Ectodermal cell (in vitro differentiated cells): ENCODE data around the gene EXOC3L2.
"Not testable (repeated sequence)": the region's sequence is repeated elsewhere in the genome, so short reads cannot be mapped to it uniquely, and the experiment has no call there.

ENCODE experiments used
- H3K27ac ChIP-seq: 2 replicates; pipeline ENCODE4 v1.7.0; 2013; ENCODE audit warnings: mild to moderate bottlenecking, low read depth, low read length; ENCODE audit not compliant: insufficient read depth, poor library complexity, severe bottlenecking
- H3K27me3 ChIP-seq: 2 replicates; pipeline ENCODE4 v1.7.0; 2013; ENCODE audit warnings: mild to moderate bottlenecking, low read length; ENCODE audit not compliant: insufficient read depth, control insufficient read depth, poor library complexity, severe bottlenecking
- H3K36me3 ChIP-seq: one replicate; pipeline ENCODE4 v1.7.0; 2013; ENCODE audit warnings: low read length; ENCODE audit not compliant: control insufficient read depth, insufficient read depth
- H3K4me1 ChIP-seq: one replicate; pipeline ENCODE4 v1.7.0; 2013; ENCODE audit warnings: low read length; ENCODE audit not compliant: control insufficient read depth, insufficient read depth
- H3K4me3 ChIP-seq: 2 replicates; pipeline ENCODE4 v1.7.0; 2013; ENCODE audit warnings: low read depth, low read length, control low read depth; ENCODE audit not compliant: insufficient read depth
- H3K9me3 ChIP-seq: 2 replicates; pipeline ENCODE4 v1.7.0; 2013; ENCODE audit warnings: mild to moderate bottlenecking, low read length, moderate library complexity; ENCODE audit not compliant: control insufficient read depth
- WGBS, 2 experiments: methylation state at CpG; one replicate each; pipeline ENCODE4 v1.1.7; 2013; ENCODE audit warnings: missing lambda C conversion rate in 2 of 2; 5-methylcytosine and 5-hydroxymethylcytosine counted together

The EXOC3L2 gene

GRCh38 chr19:45275370-45275971, 30.3 kb upstream of the EXOC3L2 start:
- Histone ChIP-seq H3K27ac (no peak overlapping the region), H3K27me3 (no peaks in the 10 kb centered on the region), H3K4me3 (no peak overlapping the region), H3K4me1 (no peaks in the 10 kb centered on the region), H3K9me3 (no peaks in the 10 kb centered on the region), H3K36me3 (peaks cover 26% of the 10 kb centered on the region)
- WGBS, 2 experiments, result 87 to 89% methylated on average over 12 of the region's 12 CpGs

GRCh38 chr19:45273521-45273855, 28.3 kb upstream of the EXOC3L2 start:
- Histone ChIP-seq H3K9me3 (no peaks in the 10 kb centered on the region), H3K36me3 (peaks cover 29% of the 10 kb centered on the region), H3K27ac (no peak overlapping the region), H3K4me1 (no peaks in the 10 kb centered on the region), H3K4me3 (no peak overlapping the region), H3K27me3 (no peaks in the 10 kb centered on the region)
- 94 to 95% methylated on average over 14 of the region's 14 CpGs for WGBS, 2 experiments

- H3K4me1 ChIP-seq, result no peaks in the 10 kb centered on the region
- no peaks in the 10 kb centered on the region for H3K27me3 ChIP-seq
- peaks cover 23% of the 10 kb centered on the region for H3K36me3 ChIP-seq
- H3K27ac ChIP-seq, result no peak overlapping the region
- H3K9me3 ChIP-seq, result no peaks in the 10 kb centered on the region
- H3K4me3 ChIP-seq, result no peak overlapping the region
- WGBS, 2 experiments, result 77 to 81% methylated on average over 7 of the region's 7 CpGs
These were observed 26.5 kb upstream of the EXOC3L2 start for GRCh38 chr19:45271735-45272108.

- Histone ChIP-seq H3K4me3 (no peak overlapping the region), H3K27ac (no peak overlapping the region), H3K36me3 (peaks cover 23% of the 10 kb centered on the region), H3K27me3 (no peaks in the 10 kb centered on the region), H3K9me3 (no peaks in the 10 kb centered on the region), H3K4me1 (no peaks in the 10 kb centered on the region)
- 93 to 94% methylated on average over 21 of the region's 21 CpGs for WGBS, 2 experiments
These were observed 26.0 kb upstream of the EXOC3L2 start for GRCh38 chr19:45271098-45271734.

GRCh38 chr19:45269939-45270338, 24.7 kb upstream of the EXOC3L2 start:
- not testable (repeated sequence) for H3K4me1 ChIP-seq, H3K4me3 ChIP-seq, H3K27ac ChIP-seq, H3K27me3 ChIP-seq, H3K9me3 ChIP-seq
- 91 to 92% methylated on average over 13 of the region's 13 CpGs for WGBS, 2 experiments
- peaks cover 23% of the 10 kb centered on the region for H3K36me3 ChIP-seq

GRCh38 chr19:45267296-45267695, 22.1 kb upstream of the EXOC3L2 start:
- Histone ChIP-seq H3K9me3 (no peaks in the 10 kb centered on the region), H3K4me1 (no peaks in the 10 kb centered on the region), H3K4me3 (no peak overlapping the region), H3K36me3 (peaks cover 16% of the 10 kb centered on the region), H3K27me3 (no peaks in the 10 kb centered on the region), H3K27ac (no peak overlapping the region)
- WGBS, 2 experiments, result 93 to 96% methylated on average over 12 of the region's 12 CpGs

- H3K36me3 ChIP-seq, result peaks cover 8% of the 10 kb centered on the region
- H3K4me1 ChIP-seq, result no peaks in the 10 kb centered on the region
- H3K9me3 ChIP-seq, result no peaks in the 10 kb centered on the region
- no peak overlapping the region for H3K27ac ChIP-seq
- no peak overlapping the region for H3K4me3 ChIP-seq
- 95 to 96% methylated on average over 5 of the region's 5 CpGs for WGBS, 2 experiments
- H3K27me3 ChIP-seq, result no peaks in the 10 kb centered on the region
These were observed 20.2 kb upstream of the EXOC3L2 start for GRCh38 chr19:45265375-45265774.

GRCh38 chr19:45264781-45265317, 19.6 kb upstream of the EXOC3L2 start:
- no peaks in the 10 kb centered on the region for H3K4me1 ChIP-seq
- H3K36me3 ChIP-seq, result peaks cover 8% of the 10 kb centered on the region
- WGBS, 2 experiments, result 94 to 95% methylated on average over 19 of the region's 19 CpGs
- H3K27me3 ChIP-seq, result no peaks in the 10 kb centered on the region
- H3K27ac ChIP-seq, result no peak overlapping the region
- no peaks in the 10 kb centered on the region for H3K9me3 ChIP-seq
- no peak overlapping the region for H3K4me3 ChIP-seq

- H3K4me3 ChIP-seq, result no peak overlapping the region
- 93 to 94% methylated on average over 11 of the region's 11 CpGs for WGBS, 2 experiments
- H3K9me3 ChIP-seq, result no peaks in the 10 kb centered on the region
- H3K36me3 ChIP-seq, result no peaks in the 10 kb centered on the region
- H3K27ac ChIP-seq, result no peak overlapping the region
- no peaks in the 10 kb centered on the region for H3K4me1 ChIP-seq
- no peaks in the 10 kb centered on the region for H3K27me3 ChIP-seq
These were observed 17.8 kb upstream of the EXOC3L2 start for GRCh38 chr19:45263013-45263412.

GRCh38 chr19:45262570-45262969, 17.4 kb upstream of the EXOC3L2 start:
- 92 to 94% methylated on average over 6 of the region's 6 CpGs for WGBS, 2 experiments
- H3K36me3 ChIP-seq, result no peaks in the 10 kb centered on the region
- no peak overlapping the region for H3K27ac ChIP-seq
- no peak overlapping the region for H3K4me3 ChIP-seq
- no peaks in the 10 kb centered on the region for H3K27me3 ChIP-seq
- no peaks in the 10 kb centered on the region for H3K4me1 ChIP-seq
- no peaks in the 10 kb centered on the region for H3K9me3 ChIP-seq
